K562 (cell line): ENCODE data around the gene GRAMD1B. TPM values are rescaled to one million over a fixed set of nuclear protein-coding genes. Genes with fewer than 3 reads are reported as not detected.

Source experiments
- ATAC-seq: fragments of 200-7000 bp; cut with Tn5 transposase; 3 replicates; pipeline ENCODE4 v1.9.1; 2020; ENCODE audit warnings: moderate library complexity
- BruUV-seq: library from RNA; stranded (reverse); fragments of 400-500 nt; replicated peaks from 2 replicates; lab custom pipeline; 2021; lab: Mats Ljungman, UMichigan
- CTCF ChIA-PET: fragments of 300-600 bp; formaldehyde crosslinking; extraction: SDS; loops from one replicate; lab custom pipeline; 2021; ENCODE audit warnings: low intra/inter-chr PET ratio; lab: Yijun Ruan, JAX
- POLR2A ChIA-PET: fragments of 300-600, 350-650 bp; sonication (Branson Sonifier 250); formaldehyde crosslinking; extraction: SDS; loops from one replicate; lab custom pipeline; 2021; ENCODE audit warnings: antibody characterized with exemption, inconsistent platforms; lab: Yijun Ruan, JAX
- DNase-seq, 4 experiments: peaks; one replicate each; pipeline versions ENCODE4 v3.0.0 to v3.0.0-alpha.2; 2011 to 2018; ENCODE audit warnings: low spot score in 3 of 4, mixed read lengths in 3 of 4; ENCODE audit errors: extremely low read depth in 1 of 4
- FAIRE-seq: peaks from 2 replicates; lab custom pipeline; 2011; peaks lifted over from hg19 to GRCh38; lab: Jason Lieb, UNC
- H2AFZ ChIP-seq: 2 replicates; pipeline ENCODE4 v1.6.0; 2011; ENCODE audit warnings: low read depth, low read length, control low read depth, inconsistent platforms
- H3K27ac ChIP-seq: fragments of 200-600 bp; 3 replicates; pipeline ENCODE4 v1.8.0; 2011; ENCODE audit warnings: low read depth, mild to moderate bottlenecking, control low read depth, inconsistent platforms, low read length, moderate library complexity, mixed read lengths; ENCODE audit errors: extremely low read depth
- H3K27me3 ChIP-seq, 2 experiments: fragments of 300-600 bp in 1 of 2; 2 replicates in 1 of 2; 3 replicates in 1 of 2; pipeline versions ENCODE4 v1.6.0 to v1.8.0; 2011; ENCODE audit warnings: inconsistent platforms in 2 of 2, low read length in 2 of 2, mild to moderate bottlenecking in 1 of 2, mixed read lengths in 1 of 2, moderate library complexity in 1 of 2; ENCODE audit not compliant: control insufficient read depth in 2 of 2, insufficient read depth in 2 of 2
- H3K36me3 ChIP-seq: fragments of 300-600 bp; 3 replicates; pipeline ENCODE4 v1.8.0; 2011; ENCODE audit warnings: mild to moderate bottlenecking, low read length, inconsistent platforms; ENCODE audit not compliant: control insufficient read depth, insufficient read depth
- H3K4me1 ChIP-seq, 2 experiments: fragments of 200-600 bp in 1 of 2; replicated peaks in 1 of 2; 2 replicates in 1 of 2; 3 replicates in 1 of 2; pipeline versions ENCODE4 v1.5.1 to v1.8.0; 2011; ENCODE audit warnings: inconsistent platforms in 2 of 2, low read length in 2 of 2, mild to moderate bottlenecking in 1 of 2, mixed read lengths in 1 of 2, moderate library complexity in 1 of 2; ENCODE audit not compliant: control insufficient read depth in 2 of 2, insufficient read depth in 2 of 2
- H3K4me2 ChIP-seq: 2 replicates; pipeline ENCODE4 v1.6.1; 2011; ENCODE audit warnings: low read length, control low read depth, inconsistent platforms, mixed read lengths; ENCODE audit not compliant: insufficient read depth
- H3K4me3 ChIP-seq: fragments of 200-600 bp; sonication (generic), shearing (Covaris generic); 2 replicates; pipeline ENCODE4 v1.5.1; 2016; ENCODE audit warnings: control low read depth, inconsistent platforms
- H3K79me2 ChIP-seq: fragments of 200-600 bp; 3 replicates; pipeline ENCODE4 v1.8.0; 2011; ENCODE audit warnings: low read length, inconsistent platforms; ENCODE audit not compliant: control insufficient read depth, insufficient read depth
- H3K9ac ChIP-seq, 2 experiments: 2 replicates each; pipeline versions ENCODE4 v1.6.0 to v1.6.1; 2011; ENCODE audit warnings: low read depth in 2 of 2, low read length in 2 of 2, control low read depth in 1 of 2, inconsistent platforms in 1 of 2, mild to moderate bottlenecking in 1 of 2, mixed read lengths in 1 of 2; ENCODE audit not compliant: insufficient read depth in 1 of 2
- H3K9me1 ChIP-seq: one replicate; pipeline ENCODE4 v1.6.0; 2011; ENCODE audit warnings: inconsistent platforms, mild to moderate bottlenecking, low read length, moderate library complexity; ENCODE audit not compliant: control insufficient read depth, insufficient read depth
- H3K9me3 ChIP-seq: replicated peaks from 2 replicates; pipeline ENCODE4 v1.5.1; 2011; ENCODE audit warnings: low read depth, low read length, inconsistent platforms; ENCODE audit not compliant: control insufficient read depth, insufficient read depth
- H4K20me1 ChIP-seq: replicated peaks from 2 replicates; pipeline ENCODE4 v1.6.1; 2011; ENCODE audit warnings: low read length, inconsistent platforms, mixed read lengths; ENCODE audit not compliant: control insufficient read depth, insufficient read depth
- CHD2 ChIP-seq: IDR thresholded peaks from 2 replicates; pipeline ENCODE4 v1.6.1; 2011; ENCODE audit warnings: low read depth, low read length
- CREB1 ChIP-seq, 2 experiments: sonication (generic) in 1 of 2; formaldehyde crosslinking in 1 of 2; IDR thresholded peaks; 2 replicates each; pipeline versions ENCODE4 v1.6.1 to v1.8.0; 2012 to 2022; ENCODE audit warnings: inconsistent platforms in 1 of 2, mild to moderate bottlenecking in 1 of 2, missing genetic modification reagents in 1 of 2, moderate library complexity in 1 of 2
- EP300 ChIP-seq: IDR thresholded peaks from 2 replicates; pipeline ENCODE4 v1.6.1; 2012; ENCODE audit warnings: low read length, improper control_type of control experiment
- ESRRA ChIP-seq: fragments of 450-650 bp; IDR thresholded peaks from 2 replicates; pipeline ENCODE4 v1.6.1; 2014; ENCODE audit warnings: low read depth, mild to moderate bottlenecking, moderate library complexity, borderline replicate concordance
- MNT ChIP-seq, 2 experiments: fragments of 450-650 bp; conservative IDR thresholded peaks; 2 replicates each; pipeline ENCODE4 v1.6.1; 2017; ENCODE audit warnings: mild to moderate bottlenecking in 2 of 2, moderate library complexity in 2 of 2
- MTA1 ChIP-seq: fragments of 450-650 bp; IDR thresholded peaks from 2 replicates; pipeline ENCODE4 v1.6.1; 2017; ENCODE audit warnings: borderline replicate concordance
- MYNN ChIP-seq, 2 experiments: sonication (generic); formaldehyde crosslinking in 1 of 2; IDR thresholded peaks; 2 replicates each; pipeline versions ENCODE4 v1.5.0 to v1.6.1; 2016 to 2020; ENCODE audit warnings: antibody characterized with exemption in 1 of 2, missing genetic modification reagents in 1 of 2
- NR3C1 ChIP-seq: sonication (generic); formaldehyde crosslinking; IDR thresholded peaks from 2 replicates; pipeline ENCODE4 v1.8.1; 2022; ENCODE audit warnings: missing genetic modification reagents
- RFX5 ChIP-seq: IDR thresholded peaks from 2 replicates; pipeline ENCODE4 v1.6.1; 2011; ENCODE audit warnings: low read depth, mild to moderate bottlenecking, improper control_type of control experiment, low read length
- SIN3B ChIP-seq: fragments of 450-650 bp; IDR thresholded peaks from 2 replicates; pipeline ENCODE4 v1.6.1; 2017; ENCODE audit warnings: low read depth, mild to moderate bottlenecking, moderate library complexity
- ZNF134 ChIP-seq: fragments of 250-450 bp; sonication (Bioruptor Pico); conservative IDR thresholded peaks from 2 replicates; pipeline ENCODE4 v1.4.0; 2020
- ZNF280B ChIP-seq: fragments of 250-450 bp; sonication (Bioruptor Pico); IDR thresholded peaks from 2 replicates; pipeline ENCODE4 v1.5.1; 2021; ENCODE audit warnings: mild to moderate bottlenecking
- WGBS: fragments of 100-300 bp; shearing (Covaris generic); methylation state at CpG from one replicate; pipeline ENCODE4 v1.1.6; 2016; ENCODE audit warnings: low coverage, mixed read lengths; ENCODE audit not compliant: insufficient coverage; ENCODE audit errors: missing lambda C conversion rate; 5-methylcytosine and 5-hydroxymethylcytosine counted together
- in situ Hi-C: fragments of 300-500 bp; cut with MboI; formaldehyde crosslinking; loops from 4 replicates; pipeline ENCODE4 v1.15.0; 2018; ENCODE audit warnings: inconsistent platforms, mixed read lengths
- intact Hi-C: fragments of 100-400 bp; cut with micrococcal nuclease; formaldehyde crosslinking; loops from 2 replicates; pipeline ENCODE4 v1.14.2; 2022
- polyA plus RNA-seq, 8 experiments: library from polyadenylated mRNA; depleted of rRNA in 4 of 8; stranded (reverse) in 5 of 8; unstranded in 3 of 8; fragments of >200 nt; fragmentation: Nextera tagmentation in 2 of 8; fragmentation: Illumina TruSeq in 1 of 8; extraction: Ambion mirVana in 2 of 8; extraction: Trizol in 1 of 8; gene quantifications; 2 replicates each; pipeline versions ENCODE4 v1.2.1 to v1.2.3, GENCODE V29; 2011 to 2014; ENCODE audit warnings: inconsistent platforms in 1 of 8, missing spikeins in 1 of 8
- total RNA-seq, 7 experiments: library from RNA; depleted of rRNA in 6 of 7; stranded (reverse); fragments of >200 nt in 6 of 7; fragmentation: Illumina TruSeq in 2 of 7; extraction: Trizol in 2 of 7; gene quantifications; 2 replicates each; pipeline versions ENCODE4 v1.2.1 to v1.2.3, GENCODE V29; 2011 to 2021; ENCODE audit warnings: low replicate concordance in 1 of 7

GRAMD1B gene
- total and polyA plus RNA-seq, 9 of the 15 experiments (the other 6 are each of a cell fraction or from before 2014, with no cell fraction given) = 0.31 TPM; not detected in 8

GRCh38 chr11:123671534-123671933, 241.5 kb downstream of the GRAMD1B start:
- Histone ChIP-seq H3K27ac (no peak overlapping the region), H3K27me3 (peaks cover 0 to 5% of the 10 kb centered on the region in 2 experiments; a peak in 2 of 5 replicates), H3K79me2 (no peaks in the 10 kb centered on the region), H2AFZ (no peak overlapping the region), H3K36me3 (no peaks in the 10 kb centered on the region), H4K20me1 (no peaks in the 10 kb centered on the region), H3K9me1 (no peaks in the 10 kb centered on the region), H3K4me3 (no peak overlapping the region), H3K4me2 (no peak overlapping the region), H3K9me3 (no peaks in the 10 kb centered on the region; the same call in 1 of the 2 replicates), H3K9ac (no peak overlapping the region), H3K4me1 (no peaks in the 10 kb centered on the region)
- no peak for DNase-seq
- ChIA-PET POLR2A (no interaction called here), CTCF (no interaction called here)
- intact Hi-C loops (no loop called here), in situ Hi-C loops (no loop called here)
- no peak for TF ChIP-seq RFX5
- no peak for ATAC-seq
- 0% methylated on average over 9 of the region's 9 CpGs for WGBS
- no peak for FAIRE-seq
- BruUV-seq = no TSS peak

GRCh38 chr11:123672568-123672967, 242.5 kb downstream of the GRAMD1B start:
- Histone ChIP-seq H3K36me3 (no peaks in the 10 kb centered on the region), H3K9me1 (no peaks in the 10 kb centered on the region), H4K20me1 (no peaks in the 10 kb centered on the region), H3K4me3 (no peak overlapping the region), H3K4me2 (no peak overlapping the region), H2AFZ (no peak overlapping the region), H3K27ac (no peak overlapping the region), H3K9ac (no peak overlapping the region), H3K27me3 (peaks cover 0 to 5% of the 10 kb centered on the region in 2 experiments; a peak in 2 of 5 replicates), H3K79me2 (no peaks in the 10 kb centered on the region), H3K9me3 (no peaks in the 10 kb centered on the region; the same call in 1 of the 2 replicates), H3K4me1 (no peaks in the 10 kb centered on the region)
- BruUV-seq = no TSS peak
- POLR2A ChIA-PET = interaction anchor here (0.6 kb wide), 1 partner anchor 104 kb away, joined by 3 read pairs; no protein-coding TSS in a partner anchor
- in situ Hi-C loops (no loop called here), intact Hi-C loops (no loop called here)
- WGBS = 0% methylated on average over 5 of the region's 5 CpGs
- CTCF ChIA-PET = no interaction called here
- no peak for DNase-seq
- ATAC-seq = no peak
- no peak for FAIRE-seq
- TF ChIP-seq NR3C1 = no peak
- no peak for TF ChIP-seq CREB1 (IDR thresholded peaks at IDR 0.05)
- no peak for TF ChIP-seq CREB1 (CRISPR knock-in tag; IDR thresholded peaks at IDR 0.05)
- no peak for TF ChIP-seq MTA1
- TF ChIP-seq ZNF280B = no peak
- TF ChIP-seq ZNF134 (CRISPR knock-in tag) = no peak
- no peak for TF ChIP-seq MNT (conservative IDR thresholded peaks at IDR 0.05)
- no peak for TF ChIP-seq EP300
- TF ChIP-seq CHD2 = no peak
- no peak for TF ChIP-seq SIN3B
- TF ChIP-seq MYNN (IDR thresholded peaks at IDR 0.05) = no peak
- TF ChIP-seq MYNN (CRISPR knock-in tag; IDR thresholded peaks at IDR 0.05) = no peak
- no peak for TF ChIP-seq ESRRA
